SK-N-SH treated with all-trans-retinoic acid at 6 μM for 48 hours (cell line): ENCODE measurements around the gene FBXL14.
"Not testable (repeated sequence)": the region's sequence is repeated elsewhere in the genome, so short reads cannot be mapped to it uniquely, and the experiment has no call there.

Source experiments
- ATAC-seq: fragments of 200-7000 bp; cut with Tn5 transposase; 3 replicates; pipeline ENCODE4 v1.9.1; 2020; ENCODE audit warnings: mild to moderate bottlenecking, moderate library complexity
- BACH2 ChIP-seq: fragments of 250-450 bp; sonication (Bioruptor Pico); IDR thresholded peaks from 2 replicates; pipeline ENCODE4 v1.9.0; 2021; ENCODE audit warnings: mild to moderate bottlenecking, borderline replicate concordance
- CSDC2 ChIP-seq: fragments of 250-450 bp; sonication (Bioruptor Pico); IDR thresholded peaks from 2 replicates; pipeline ENCODE4 v1.5.0; 2020; ENCODE audit warnings: mild to moderate bottlenecking, moderate library complexity
- ESRRG ChIP-seq: fragments of 250-450 bp; sonication (Bioruptor Pico); IDR thresholded peaks from 2 replicates; pipeline ENCODE4 v1.6.1; 2021; ENCODE audit warnings: mild to moderate bottlenecking
- GLIS3 ChIP-seq: fragments of 250-450 bp; sonication (Bioruptor Pico); IDR thresholded peaks from 2 replicates; pipeline ENCODE4 v1.5.0; 2020; ENCODE audit warnings: mild to moderate bottlenecking, moderate library complexity
- ISL1 ChIP-seq: fragments of 250-450 bp; sonication (Bioruptor Pico); IDR thresholded peaks from 2 replicates; pipeline ENCODE4 v2.1.2; 2022; ENCODE audit warnings: mild to moderate bottlenecking, moderate library complexity
- PPARA ChIP-seq: fragments of 250-450 bp; sonication (Bioruptor Pico); IDR thresholded peaks from 2 replicates; pipeline ENCODE4 v1.5.0; 2020; ENCODE audit warnings: mild to moderate bottlenecking, borderline replicate concordance
- RARB ChIP-seq: fragments of 250-450 bp; sonication (Bioruptor Pico); IDR thresholded peaks from 2 replicates; pipeline ENCODE4 v1.8.0; 2021; ENCODE audit warnings: mild to moderate bottlenecking, moderate library complexity
- SNAI2 ChIP-seq: fragments of 250-450 bp; sonication (Bioruptor Pico); IDR thresholded peaks from 2 replicates; pipeline ENCODE4 v1.5.0; 2020; ENCODE audit warnings: mild to moderate bottlenecking, moderate library complexity
- TOX ChIP-seq: fragments of 250-450 bp; sonication (Bioruptor Pico); IDR thresholded peaks from 2 replicates; pipeline ENCODE4 v1.8.0; 2021; ENCODE audit warnings: mild to moderate bottlenecking, moderate library complexity, borderline replicate concordance
- ZFP3 ChIP-seq: fragments of 250-450 bp; sonication (Bioruptor Pico); IDR thresholded peaks from 2 replicates; pipeline ENCODE4 v1.5.0; 2020; ENCODE audit warnings: mild to moderate bottlenecking, moderate library complexity
- ZFP30 ChIP-seq: fragments of 450-650 bp; formaldehyde crosslinking; IDR thresholded peaks from 2 replicates; pipeline ENCODE4 v1.5.0; 2022; ENCODE audit warnings: mild to moderate bottlenecking, moderate library complexity
- ZNF565 ChIP-seq: fragments of 450-650 bp; formaldehyde crosslinking; conservative IDR thresholded peaks from 2 replicates; pipeline ENCODE4 v1.5.0; 2020; ENCODE audit warnings: low read depth, mild to moderate bottlenecking, moderate library complexity
- ZNF70 ChIP-seq: fragments of 450-650 bp; formaldehyde crosslinking; IDR thresholded peaks from 2 replicates; pipeline ENCODE4 v1.5.0; 2020; ENCODE audit warnings: mild to moderate bottlenecking, moderate library complexity
- TF ChIP-seq, protein P1 (sequence below): fragments of 250-450 bp; sonication (Bioruptor Pico); IDR thresholded peaks from 2 replicates; pipeline ENCODE4 v1.5.1; 2020; ENCODE audit warnings: low read depth, mild to moderate bottlenecking, moderate library complexity
- TF ChIP-seq, protein P2 (sequence below): fragments of 250-450 bp; sonication (Bioruptor Pico); IDR thresholded peaks from 2 replicates; pipeline ENCODE4 v1.5.1; 2021; ENCODE audit warnings: mild to moderate bottlenecking, moderate library complexity
- TF ChIP-seq, protein P3 (sequence below): fragments of 250-450 bp; sonication (Bioruptor Pico); IDR thresholded peaks from 2 replicates; pipeline ENCODE4 v1.8.0; 2021; ENCODE audit warnings: low read depth, mild to moderate bottlenecking, moderate library complexity, borderline replicate concordance
- TF ChIP-seq, protein P4 (sequence below): fragments of 250-450 bp; sonication (Bioruptor Pico); IDR thresholded peaks from 2 replicates; pipeline ENCODE4 v1.8.0; 2020; ENCODE audit warnings: mild to moderate bottlenecking, moderate library complexity, borderline replicate concordance
- TF ChIP-seq, protein P5 (sequence below): fragments of 250-450 bp; sonication (Bioruptor Pico); IDR thresholded peaks from 2 replicates; pipeline ENCODE4 v1.5.0; 2020; ENCODE audit warnings: mild to moderate bottlenecking, moderate library complexity

Gene FBXL14

DNA sequence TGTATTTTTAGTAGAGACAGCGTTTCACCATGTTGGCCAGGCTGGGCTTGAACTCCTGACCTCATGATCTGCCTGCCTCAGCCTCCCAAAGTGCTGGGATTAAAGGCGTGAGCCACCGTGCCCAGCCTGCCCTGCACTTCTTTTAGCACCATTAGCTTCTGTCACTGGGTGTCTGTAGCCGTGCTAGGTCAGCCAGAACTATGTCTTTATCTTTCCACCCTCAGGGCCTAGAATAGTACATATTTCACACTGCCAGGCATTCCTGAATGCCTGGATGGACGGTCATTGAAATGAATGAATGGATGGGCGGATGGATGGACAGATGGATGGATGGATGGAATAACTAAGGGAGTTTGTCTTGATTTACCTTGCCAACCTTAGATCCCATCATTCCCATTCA is 33.7 kb downstream of the FBXL14 start (continued):
- TF ChIP-seq, protein P1, sequence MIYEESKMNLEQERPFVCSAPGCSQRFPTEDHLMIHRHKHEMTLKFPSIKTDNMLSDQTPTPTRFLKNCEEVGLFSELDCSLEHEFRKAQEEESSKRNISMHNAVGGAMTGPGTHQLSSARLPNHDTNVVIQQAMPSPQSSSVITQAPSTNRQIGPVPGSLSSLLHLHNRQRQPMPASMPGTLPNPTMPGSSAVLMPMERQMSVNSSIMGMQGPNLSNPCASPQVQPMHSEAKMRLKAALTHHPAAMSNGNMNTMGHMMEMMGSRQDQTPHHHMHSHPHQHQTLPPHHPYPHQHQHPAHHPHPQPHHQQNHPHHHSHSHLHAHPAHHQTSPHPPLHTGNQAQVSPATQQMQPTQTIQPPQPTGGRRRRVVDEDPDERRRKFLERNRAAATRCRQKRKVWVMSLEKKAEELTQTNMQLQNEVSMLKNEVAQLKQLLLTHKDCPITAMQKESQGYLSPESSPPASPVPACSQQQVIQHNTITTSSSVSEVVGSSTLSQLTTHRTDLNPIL (CRISPR knock-in tag), result no peak
- TF ChIP-seq SNAI2 (CRISPR knock-in tag) (no peak), CSDC2 (CRISPR knock-in tag) (no peak), RARB (CRISPR knock-in tag) (no peak)

DNA sequence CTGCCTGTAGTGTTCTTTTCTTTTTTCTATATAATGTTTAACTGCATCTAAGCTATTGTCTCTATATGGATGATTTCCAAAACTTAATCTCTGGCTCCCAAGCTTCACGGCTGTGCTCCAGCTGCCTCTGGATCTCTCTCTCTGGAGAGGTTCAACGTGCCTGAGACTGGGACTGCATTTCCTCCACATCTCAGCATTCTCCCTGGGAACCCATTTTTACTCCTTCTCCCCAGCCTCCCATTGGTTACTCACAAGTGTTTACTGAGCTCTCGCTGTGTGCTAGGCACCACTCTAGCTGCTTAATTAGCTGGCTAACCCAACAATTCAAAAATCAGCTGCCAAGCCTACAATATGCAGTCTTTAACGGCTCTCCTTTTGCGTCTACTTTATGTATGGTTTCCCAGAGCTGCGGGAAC is 34.7 kb downstream of the FBXL14 start:
- no peak for ATAC-seq
- TF ChIP-seq, protein P2, sequence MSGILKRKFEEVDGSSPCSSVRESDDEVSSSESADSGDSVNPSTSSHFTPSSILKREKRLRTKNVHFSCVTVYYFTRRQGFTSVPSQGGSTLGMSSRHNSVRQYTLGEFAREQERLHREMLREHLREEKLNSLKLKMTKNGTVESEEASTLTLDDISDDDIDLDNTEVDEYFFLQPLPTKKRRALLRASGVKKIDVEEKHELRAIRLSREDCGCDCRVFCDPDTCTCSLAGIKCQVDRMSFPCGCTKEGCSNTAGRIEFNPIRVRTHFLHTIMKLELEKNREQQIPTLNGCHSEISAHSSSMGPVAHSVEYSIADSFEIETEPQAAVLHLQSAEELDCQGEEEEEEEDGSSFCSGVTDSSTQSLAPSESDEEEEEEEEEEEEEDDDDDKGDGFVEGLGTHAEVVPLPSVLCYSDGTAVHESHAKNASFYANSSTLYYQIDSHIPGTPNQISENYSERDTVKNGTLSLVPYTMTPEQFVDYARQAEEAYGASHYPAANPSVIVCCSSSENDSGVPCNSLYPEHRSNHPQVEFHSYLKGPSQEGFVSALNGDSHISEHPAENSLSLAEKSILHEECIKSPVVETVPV (CRISPR knock-in tag), result no peak
- TF ChIP-seq, protein P3, sequence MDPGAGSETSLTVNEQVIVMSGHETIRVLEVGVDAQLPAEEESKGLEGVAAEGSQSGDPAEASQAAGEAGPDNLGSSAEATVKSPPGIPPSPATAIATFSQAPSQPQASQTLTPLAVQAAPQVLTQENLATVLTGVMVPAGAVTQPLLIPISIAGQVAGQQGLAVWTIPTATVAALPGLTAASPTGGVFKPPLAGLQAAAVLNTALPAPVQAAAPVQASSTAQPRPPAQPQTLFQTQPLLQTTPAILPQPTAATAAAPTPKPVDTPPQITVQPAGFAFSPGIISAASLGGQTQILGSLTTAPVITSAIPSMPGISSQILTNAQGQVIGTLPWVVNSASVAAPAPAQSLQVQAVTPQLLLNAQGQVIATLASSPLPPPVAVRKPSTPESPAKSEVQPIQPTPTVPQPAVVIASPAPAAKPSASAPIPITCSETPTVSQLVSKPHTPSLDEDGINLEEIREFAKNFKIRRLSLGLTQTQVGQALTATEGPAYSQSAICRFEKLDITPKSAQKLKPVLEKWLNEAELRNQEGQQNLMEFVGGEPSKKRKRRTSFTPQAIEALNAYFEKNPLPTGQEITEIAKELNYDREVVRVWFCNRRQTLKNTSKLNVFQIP (CRISPR knock-in tag), result no peak
- TF ChIP-seq BACH2 (CRISPR knock-in tag) (no peak), TOX (CRISPR knock-in tag) (no peak), PPARA (CRISPR knock-in tag) (no peak), ZNF70 (CRISPR knock-in tag) (no peak)
- TF ChIP-seq, protein P4, sequence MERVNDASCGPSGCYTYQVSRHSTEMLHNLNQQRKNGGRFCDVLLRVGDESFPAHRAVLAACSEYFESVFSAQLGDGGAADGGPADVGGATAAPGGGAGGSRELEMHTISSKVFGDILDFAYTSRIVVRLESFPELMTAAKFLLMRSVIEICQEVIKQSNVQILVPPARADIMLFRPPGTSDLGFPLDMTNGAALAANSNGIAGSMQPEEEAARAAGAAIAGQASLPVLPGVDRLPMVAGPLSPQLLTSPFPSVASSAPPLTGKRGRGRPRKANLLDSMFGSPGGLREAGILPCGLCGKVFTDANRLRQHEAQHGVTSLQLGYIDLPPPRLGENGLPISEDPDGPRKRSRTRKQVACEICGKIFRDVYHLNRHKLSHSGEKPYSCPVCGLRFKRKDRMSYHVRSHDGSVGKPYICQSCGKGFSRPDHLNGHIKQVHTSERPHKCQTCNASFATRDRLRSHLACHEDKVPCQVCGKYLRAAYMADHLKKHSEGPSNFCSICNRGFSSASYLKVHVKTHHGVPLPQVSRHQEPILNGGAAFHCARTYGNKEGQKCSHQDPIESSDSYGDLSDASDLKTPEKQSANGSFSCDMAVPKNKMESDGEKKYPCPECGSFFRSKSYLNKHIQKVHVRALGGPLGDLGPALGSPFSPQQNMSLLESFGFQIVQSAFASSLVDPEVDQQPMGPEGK (CRISPR knock-in tag), result no peak
- TF ChIP-seq, all 23 proteins: peak for 0

DNA sequence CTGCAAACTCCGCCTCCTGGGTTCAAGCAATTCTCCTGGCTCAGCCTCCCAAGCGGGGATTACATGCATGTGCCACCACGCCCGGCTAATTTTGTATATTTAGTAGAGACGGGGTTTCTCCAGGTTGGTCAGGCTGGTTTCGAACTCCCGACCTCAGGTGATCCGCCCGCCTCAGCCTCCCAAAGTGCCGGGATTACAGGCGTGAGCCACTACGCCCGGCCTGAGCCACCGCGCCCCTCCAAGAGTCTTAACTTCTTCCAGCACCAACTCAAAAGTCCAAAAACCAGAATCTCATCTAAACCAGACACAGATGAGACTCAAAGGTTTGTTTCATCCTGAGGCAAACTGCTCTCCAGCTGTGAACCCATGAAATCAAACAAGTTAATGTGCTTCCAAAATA is 36.3 kb downstream of the FBXL14 start:
- not testable (repeated sequence) for ATAC-seq

DNA sequence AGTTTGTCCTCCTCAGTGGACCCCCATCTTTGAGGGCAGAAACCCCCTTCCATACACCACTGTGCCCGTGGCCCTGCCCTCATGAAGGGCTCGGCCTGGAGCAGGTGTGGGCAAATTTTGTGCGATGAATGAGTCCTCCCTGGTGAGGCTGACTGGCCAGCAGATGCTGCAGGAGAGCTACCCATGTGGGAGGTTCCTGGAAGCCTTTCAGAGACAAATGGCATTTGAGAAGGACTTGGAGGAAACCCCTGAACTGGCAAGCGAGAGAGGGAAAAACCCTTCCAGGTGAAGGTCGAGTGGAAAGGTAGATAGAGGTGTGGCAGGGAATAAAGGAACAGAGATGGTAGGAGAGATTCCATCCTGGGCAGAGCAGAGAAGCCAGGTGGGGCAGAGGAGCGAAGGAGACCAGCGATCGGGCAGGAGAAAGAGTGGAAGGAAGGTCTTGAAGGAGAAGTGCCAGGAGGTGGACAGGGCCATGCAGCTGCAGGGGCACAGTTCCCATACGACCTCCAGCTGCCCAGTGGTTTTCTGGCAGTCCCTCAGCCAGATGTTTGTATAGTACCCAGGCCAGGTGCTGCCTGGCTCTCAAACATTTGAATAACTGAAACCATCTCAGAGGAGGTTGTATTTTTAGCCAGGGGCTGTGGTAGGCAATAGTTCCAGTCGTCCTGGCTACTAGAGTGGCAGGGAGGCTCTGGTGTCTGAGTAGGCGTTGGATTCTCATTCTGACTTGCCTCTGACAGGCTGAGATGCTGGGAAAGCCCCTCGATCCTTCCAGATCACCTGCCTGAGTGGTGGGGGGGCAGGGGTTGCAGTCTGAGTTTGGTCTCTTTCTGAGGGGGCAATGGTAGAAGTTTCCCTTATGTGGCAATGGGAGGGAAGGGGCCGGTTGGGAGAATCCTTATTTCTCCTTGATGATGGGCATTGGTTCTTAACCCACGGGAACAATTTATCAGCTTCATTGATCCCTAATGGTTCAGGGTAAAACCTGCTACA is 40.1 kb downstream of the FBXL14 start:
- ATAC-seq, result no peak
- TF ChIP-seq ZNF70 (CRISPR knock-in tag), result no peak
- no peak for TF ChIP-seq ISL1 (CRISPR knock-in tag)
- TF ChIP-seq SNAI2 (CRISPR knock-in tag), result no peak
- no peak for TF ChIP-seq PPARA (CRISPR knock-in tag)
- no peak for TF ChIP-seq RARB (CRISPR knock-in tag)
- no peak for TF ChIP-seq ZFP3
- no peak for TF ChIP-seq ESRRG (CRISPR knock-in tag)
- TF ChIP-seq, protein P1 (CRISPR knock-in tag), result no peak
- TF ChIP-seq, protein P5, sequence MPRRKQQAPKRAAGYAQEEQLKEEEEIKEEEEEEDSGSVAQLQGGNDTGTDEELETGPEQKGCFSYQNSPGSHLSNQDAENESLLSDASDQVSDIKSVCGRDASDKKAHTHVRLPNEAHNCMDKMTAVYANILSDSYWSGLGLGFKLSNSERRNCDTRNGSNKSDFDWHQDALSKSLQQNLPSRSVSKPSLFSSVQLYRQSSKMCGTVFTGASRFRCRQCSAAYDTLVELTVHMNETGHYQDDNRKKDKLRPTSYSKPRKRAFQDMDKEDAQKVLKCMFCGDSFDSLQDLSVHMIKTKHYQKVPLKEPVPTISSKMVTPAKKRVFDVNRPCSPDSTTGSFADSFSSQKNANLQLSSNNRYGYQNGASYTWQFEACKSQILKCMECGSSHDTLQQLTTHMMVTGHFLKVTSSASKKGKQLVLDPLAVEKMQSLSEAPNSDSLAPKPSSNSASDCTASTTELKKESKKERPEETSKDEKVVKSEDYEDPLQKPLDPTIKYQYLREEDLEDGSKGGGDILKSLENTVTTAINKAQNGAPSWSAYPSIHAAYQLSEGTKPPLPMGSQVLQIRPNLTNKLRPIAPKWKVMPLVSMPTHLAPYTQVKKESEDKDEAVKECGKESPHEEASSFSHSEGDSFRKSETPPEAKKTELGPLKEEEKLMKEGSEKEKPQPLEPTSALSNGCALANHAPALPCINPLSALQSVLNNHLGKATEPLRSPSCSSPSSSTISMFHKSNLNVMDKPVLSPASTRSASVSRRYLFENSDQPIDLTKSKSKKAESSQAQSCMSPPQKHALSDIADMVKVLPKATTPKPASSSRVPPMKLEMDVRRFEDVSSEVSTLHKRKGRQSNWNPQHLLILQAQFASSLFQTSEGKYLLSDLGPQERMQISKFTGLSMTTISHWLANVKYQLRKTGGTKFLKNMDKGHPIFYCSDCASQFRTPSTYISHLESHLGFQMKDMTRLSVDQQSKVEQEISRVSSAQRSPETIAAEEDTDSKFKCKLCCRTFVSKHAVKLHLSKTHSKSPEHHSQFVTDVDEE (CRISPR knock-in tag), result no peak
- TF ChIP-seq CSDC2 (CRISPR knock-in tag), result no peak
- no peak for TF ChIP-seq GLIS3 (CRISPR knock-in tag)
- no peak for TF ChIP-seq ZFP30 (CRISPR knock-in tag)
- no peak for TF ChIP-seq ZNF565 (CRISPR knock-in tag)
